HT1080 (cell line): ENCODE data around the gene PRR33. TPM values are rescaled to one million over a fixed set of nuclear protein-coding genes. Genes with fewer than 3 reads are reported as not detected.

Experiments
- DNase-seq: peaks from one replicate; pipeline ENCODE4 v3.0.0-alpha.2; 2015; ENCODE audit warnings: low read depth
- total RNA-seq: library from RNA; depleted of rRNA; stranded (reverse); fragments of >200 nt; shearing (Covaris generic); gene quantifications from 2 replicates; pipeline ENCODE4 v1.2.3, GENCODE V29; 2014

Gene PRR33
- total RNA-seq, 1 experiment from 2014 or later = not detected

DNA sequence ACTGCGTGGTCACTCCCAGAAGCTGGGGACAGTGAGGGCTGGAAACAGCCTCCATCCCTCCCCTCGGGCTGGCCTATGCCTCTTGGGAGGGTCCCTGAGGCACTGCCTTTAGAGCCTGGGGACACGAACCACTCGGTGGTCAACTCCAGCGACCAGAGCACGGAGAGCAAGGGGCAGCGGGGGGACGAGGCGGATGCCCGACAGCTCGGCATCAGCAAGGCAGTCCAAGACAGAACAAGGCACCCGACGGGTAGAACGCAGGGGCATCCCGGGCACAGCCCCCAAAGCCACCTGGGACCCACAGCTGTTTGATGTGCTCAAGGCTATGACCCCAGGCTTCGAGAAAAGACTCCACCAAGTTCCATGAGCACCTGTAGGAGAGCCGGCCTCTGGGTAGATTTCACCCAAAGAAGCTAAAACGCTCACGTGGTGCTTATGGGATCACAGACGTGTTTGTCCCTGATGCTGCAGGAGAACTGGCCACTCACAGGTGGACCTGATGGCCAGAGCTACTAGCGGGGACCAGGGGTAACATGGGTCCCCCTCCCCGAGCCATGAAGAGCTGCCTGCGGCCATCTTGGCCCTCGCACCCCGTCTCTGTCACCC is 39.3 kb downstream of the PRR33 start:
- no peak for DNase-seq

GRCh38 chr11:1851468-1852180 is 40.1 kb downstream of the PRR33 start:
- no peak for DNase-seq

GRCh38 chr11:1848640-1849430 is 42.9 kb downstream of the PRR33 start:
- no peak for DNase-seq

GRCh38 chr11:1847926-1848639 is 43.6 kb downstream of the PRR33 start:
- DNase-seq = no peak

DNA sequence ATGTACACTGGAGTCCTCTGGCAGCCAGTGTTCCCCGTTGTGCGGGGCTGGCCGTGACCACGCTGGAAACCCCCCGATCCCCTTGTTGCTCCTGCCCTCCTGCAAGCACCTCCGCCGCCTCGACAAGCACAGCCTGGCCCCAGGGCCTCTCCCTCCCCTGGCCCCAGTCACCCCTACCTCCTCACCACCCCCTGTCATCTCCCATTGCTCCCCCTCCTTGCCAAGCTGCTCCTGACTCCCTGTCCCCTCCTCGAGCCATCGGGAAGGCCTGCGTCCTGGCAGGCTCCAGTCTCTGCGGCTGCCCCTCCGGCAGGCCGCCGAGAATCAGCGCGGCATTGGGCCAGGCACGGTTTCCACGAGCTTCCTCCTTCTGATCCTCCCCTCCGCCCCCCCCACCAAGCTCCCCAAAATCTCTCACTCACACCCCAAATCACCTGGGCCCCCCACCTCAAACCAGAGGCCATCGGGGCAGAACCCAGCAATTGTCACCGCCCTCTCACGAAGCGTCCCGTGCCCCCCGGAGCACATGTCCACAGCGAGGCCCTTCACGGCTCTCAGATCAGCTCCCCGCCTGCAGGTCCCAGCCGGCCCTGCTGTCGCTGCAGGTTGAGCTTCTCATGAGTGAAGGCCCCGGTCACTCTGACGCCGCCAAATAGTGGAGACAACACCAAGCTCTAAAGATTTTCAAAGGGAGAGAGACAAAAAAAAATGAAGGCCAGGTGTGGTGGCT is 44.5 kb downstream of the PRR33 start:
- no peak for DNase-seq

GRCh38 chr11:1846453-1846932 is 45.2 kb downstream of the PRR33 start:
- no peak for DNase-seq

GRCh38 chr11:1845561-1846452 is 45.9 kb downstream of the PRR33 start:
- no peak for DNase-seq

GRCh38 chr11:1845095-1845429 is 46.6 kb downstream of the PRR33 start:
- DNase-seq = no peak

DNA sequence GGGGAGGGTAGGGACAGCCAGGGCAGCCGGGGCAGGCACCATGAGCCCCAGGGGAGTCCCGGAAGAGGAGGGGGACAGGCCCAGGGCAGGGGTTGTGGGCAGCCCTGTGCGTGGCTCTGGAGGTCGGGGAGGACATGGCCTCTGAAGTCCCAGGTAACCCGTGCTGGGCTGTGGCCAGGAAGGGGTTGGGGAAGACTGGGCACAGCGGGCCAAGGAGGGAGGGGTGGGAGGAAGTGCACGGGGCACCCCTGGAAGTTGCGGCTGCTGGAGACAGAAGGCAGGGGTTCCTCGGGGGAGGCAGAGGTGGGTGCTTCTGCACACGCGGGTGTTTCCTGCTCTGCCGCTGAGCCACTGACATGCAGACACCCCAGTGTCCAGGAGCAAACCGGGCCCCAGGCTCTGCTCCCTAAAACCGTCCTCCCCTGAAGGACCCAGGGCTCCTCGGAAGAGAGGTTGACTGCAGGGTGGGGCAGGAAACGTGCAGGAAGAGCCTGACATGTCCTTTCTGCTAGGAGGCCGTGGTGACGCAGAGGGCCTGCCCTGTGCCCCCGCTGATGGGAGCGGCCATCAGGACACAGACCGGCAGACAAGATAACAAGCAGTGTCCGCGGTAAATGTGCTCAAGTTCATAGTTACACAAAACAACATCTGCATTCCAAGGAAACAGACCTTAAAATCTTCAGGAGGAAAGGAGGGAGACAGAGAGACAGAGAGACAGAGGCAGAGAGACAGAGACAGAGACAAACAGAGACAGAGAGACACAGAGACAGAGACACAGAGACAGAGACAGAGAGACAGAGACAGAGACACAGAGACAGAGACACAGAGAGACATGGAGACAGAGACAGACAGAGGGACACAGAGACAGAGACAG is 47.2 kb downstream of the PRR33 start:
- no peak for DNase-seq

DNA sequence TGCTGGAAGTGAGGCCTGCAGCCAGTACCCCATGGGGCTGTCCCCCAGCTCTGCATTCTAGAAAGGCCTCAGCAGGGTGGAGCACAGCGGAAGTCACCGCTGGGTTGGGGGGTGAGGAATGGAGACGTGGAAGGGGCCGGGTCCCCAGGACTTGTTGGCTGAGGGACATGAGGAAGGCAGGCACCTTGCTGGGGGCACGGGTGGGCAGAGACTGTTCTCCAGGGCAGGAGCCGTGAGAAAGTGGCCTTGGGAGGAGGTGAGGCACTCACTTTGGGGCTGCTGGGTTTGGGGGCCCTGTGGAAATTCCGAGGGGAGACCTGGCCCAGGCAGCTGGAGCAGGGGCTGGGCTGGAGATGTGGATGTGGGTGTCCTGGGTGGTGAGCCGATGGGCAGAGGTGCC is 47.9 kb downstream of the PRR33 start:
- DNase-seq = no peak

DNA sequence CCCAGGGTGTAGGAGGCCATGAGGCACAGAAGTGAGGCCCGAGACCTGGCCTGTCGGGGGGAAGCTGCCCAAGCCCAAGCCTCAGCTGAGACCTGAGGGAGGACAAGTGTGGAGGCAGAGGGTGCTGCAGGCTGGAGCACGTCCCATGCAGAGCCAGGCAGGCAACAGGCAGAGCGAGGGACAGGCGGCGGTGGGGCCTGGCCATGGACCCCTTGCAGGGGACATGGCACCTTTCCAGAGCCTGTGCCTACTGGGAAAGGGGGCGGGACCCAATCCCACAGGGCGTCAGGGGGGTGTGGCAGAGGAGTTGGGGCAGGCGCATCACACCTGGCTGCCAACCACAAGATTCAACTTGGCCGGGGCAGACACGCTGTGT is 48.6 kb downstream of the PRR33 start:
- DNase-seq = no peak

DNA sequence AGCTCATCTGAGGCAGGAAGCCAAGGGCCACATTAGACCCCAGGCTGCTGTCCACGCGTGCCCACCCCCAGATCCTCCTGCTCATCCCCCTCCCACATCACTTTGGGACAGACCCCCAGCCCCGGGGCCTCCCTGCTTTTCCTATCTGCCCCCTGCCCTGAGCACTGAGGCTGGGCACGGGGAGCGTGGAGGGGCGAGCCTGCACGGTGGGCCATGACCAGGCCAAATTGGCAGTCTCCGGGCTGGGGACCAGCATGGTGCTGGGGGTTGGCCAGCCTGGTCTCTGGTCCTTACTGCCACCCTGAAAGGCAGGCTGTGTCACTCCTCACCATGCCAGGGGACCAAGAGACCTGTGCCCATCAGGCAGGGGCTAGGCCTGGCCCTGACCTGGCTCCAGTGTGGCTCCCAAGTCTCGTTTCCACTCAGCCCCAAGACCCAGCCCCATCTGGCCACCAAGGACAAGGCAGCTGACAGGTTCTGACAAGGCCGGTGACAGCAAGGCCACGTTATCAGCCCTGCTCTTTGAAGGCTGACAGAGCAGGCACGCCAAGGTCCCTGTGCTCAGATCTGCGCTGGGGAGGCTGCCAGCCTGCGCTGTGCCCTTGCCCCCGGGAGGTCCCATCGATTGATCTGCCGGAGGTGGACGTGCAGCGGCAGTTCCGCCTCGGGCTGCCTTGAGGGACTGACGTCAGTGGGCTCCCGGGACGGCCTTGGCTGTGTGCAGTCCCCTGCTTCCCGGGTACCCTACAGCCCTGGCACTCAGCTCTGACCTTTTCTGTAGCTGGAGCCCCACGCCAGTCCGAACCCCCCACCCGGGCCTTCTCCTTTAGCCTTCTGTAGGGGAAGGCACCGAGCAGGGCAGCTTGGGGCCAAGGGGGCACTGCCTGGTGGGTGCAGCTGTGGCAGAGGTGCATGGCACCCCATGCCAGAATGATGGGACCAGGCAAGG is 49.3 kb downstream of the PRR33 start:
- DNase-seq = no peak

DNA sequence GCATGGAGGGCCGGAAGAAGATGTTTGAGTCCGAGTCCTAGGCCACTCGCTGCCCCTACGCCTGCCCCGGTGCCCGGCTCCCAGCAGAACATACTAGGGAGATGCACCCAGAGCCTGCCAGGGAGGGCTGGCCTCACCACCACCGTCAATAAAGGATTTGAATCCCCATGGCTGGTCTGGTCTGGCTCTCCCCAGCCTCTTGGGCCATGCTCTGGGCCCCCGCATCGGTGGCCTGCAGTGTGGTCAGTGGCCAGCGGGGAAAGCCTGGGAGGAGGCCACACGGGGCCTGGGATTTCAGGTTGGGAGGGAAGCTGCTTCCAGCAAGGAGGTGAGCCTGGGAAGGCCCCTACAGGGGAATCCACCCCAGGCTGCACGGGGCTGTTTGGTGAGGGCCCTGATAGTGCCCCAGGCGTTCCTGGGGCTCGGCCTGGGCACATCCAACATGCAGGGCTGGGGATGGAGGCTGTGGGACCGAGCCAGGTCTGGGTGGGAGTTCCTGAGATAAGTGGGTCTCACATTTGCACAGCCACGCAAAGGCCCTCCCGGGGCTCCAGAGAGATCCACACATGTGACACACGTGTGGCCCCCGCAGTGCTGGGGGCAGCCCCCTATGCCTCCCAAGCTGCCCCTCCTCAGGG is 50.1 kb downstream of the PRR33 start:
- no peak for DNase-seq

GRCh38 chr11:1840780-1841480 is 50.8 kb downstream of the PRR33 start:
- no peak for DNase-seq

DNA sequence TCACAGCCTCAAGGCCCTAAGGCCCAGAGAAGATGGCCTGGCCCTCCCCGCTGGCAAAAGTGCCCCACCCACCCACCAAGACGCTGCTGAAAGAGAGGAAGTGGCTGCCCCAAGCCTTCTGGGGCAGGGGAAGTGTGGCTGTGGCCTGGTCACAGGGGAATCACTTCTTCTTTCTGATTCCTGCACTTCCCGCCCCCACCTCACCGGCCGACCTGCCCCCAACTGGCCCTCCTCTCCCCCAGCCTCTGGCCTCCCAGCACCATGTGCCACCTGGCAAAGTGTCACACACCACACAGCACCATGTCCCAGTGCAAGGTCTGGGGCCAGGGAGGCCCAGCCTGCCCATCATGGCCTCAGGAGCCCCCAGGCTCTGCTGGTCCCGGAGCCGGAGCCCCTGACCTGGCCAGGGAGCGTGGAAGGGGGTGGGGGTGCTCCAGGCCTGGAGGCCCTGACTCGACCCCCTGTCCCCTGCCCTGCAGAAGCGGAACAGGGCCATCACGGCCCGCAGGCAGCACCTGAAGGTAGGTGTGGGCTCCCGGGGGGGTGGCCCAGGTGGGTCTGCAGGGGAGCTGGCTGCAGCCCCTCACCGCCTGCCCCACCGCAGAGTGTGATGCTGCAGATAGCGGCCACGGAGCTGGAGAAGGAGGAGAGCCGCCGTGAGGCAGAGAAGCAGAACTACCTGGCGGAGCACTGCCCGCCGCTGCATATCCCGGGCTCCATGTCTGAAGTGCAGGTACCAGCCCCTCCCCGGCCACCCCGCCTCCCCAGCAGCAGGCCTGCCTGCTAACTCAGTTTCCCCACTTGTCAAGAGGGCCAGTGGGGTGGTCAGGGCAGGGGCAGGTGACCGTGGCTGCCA is 51.5 kb downstream of the PRR33 start:
- DNase-seq = no peak
